HEK293 (cell line): ENCODE data around the gene CNTNAP5.

ENCODE experiments used
- CTCF ChIA-PET: fragments of 350-600 bp; formaldehyde crosslinking; extraction: SDS; loops from one replicate; lab custom pipeline; 2021; ENCODE audit warnings: antibody characterized with exemption; lab: Yijun Ruan, JAX
- POLR2A ChIA-PET: fragments of 300-600 bp; formaldehyde crosslinking; extraction: SDS; loops from one replicate; lab custom pipeline; 2020; ENCODE audit warnings: antibody characterized with exemption, inconsistent platforms; lab: Yijun Ruan, JAX
- H3K27ac ChIP-seq: fragments of 200-500 bp; sonication (Bioruptor generic); 2 replicates; pipeline ENCODE4 v1.5.1; 2014; ENCODE audit warnings: low read depth, low read length, control low read depth, inconsistent platforms; ENCODE audit errors: extremely low read depth
- H3K36me3 ChIP-seq, 2 experiments: fragments of 200-500 bp in 1 of 2; sonication (Bioruptor generic) in 1 of 2; 1 replicate in 1 of 2; 2 replicates in 1 of 2; pipeline ENCODE4 v1.5.1; 2014 to 2017; ENCODE audit warnings: inconsistent platforms in 2 of 2, low read length in 2 of 2; ENCODE audit not compliant: control insufficient read depth in 2 of 2, insufficient read depth in 1 of 2
- H3K4me1 ChIP-seq: fragments of 200-500 bp; sonication (Bioruptor generic); 2 replicates; pipeline ENCODE4 v1.5.1; 2014; ENCODE audit warnings: mild to moderate bottlenecking, low read length, inconsistent platforms; ENCODE audit not compliant: control insufficient read depth, insufficient read depth
- H3K4me3 ChIP-seq: 2 replicates; pipeline ENCODE4 v1.5.1; 2011; ENCODE audit warnings: low read depth, mild to moderate bottlenecking, control low read depth, low read length, moderate library complexity
- H3K9me3 ChIP-seq: fragments of 200-500 bp; sonication (Bioruptor generic); 2 replicates; pipeline ENCODE4 v1.5.1; 2014; ENCODE audit warnings: low read depth, low read length, inconsistent platforms; ENCODE audit not compliant: control insufficient read depth, insufficient read depth
- FEZF1 ChIP-seq: fragments of 450-650 bp; formaldehyde crosslinking; IDR thresholded peaks from 2 replicates; pipeline ENCODE4 v1.5.1; 2016; ENCODE audit warnings: missing biosample characterization, missing genetic modification characterization
- OSR2 ChIP-seq: fragments of 450-650 bp; formaldehyde crosslinking; IDR thresholded peaks from 2 replicates; pipeline ENCODE4 v1.5.1; 2016; ENCODE audit warnings: missing biosample characterization, missing genetic modification characterization
- REPIN1 ChIP-seq: fragments of 450-650 bp; formaldehyde crosslinking; IDR thresholded peaks from 2 replicates; pipeline ENCODE4 v1.5.1; 2017; ENCODE audit warnings: missing biosample characterization, missing genetic modification characterization, low read depth
- ZFP41 ChIP-seq: fragments of 450-650 bp; formaldehyde crosslinking; IDR thresholded peaks from 2 replicates; pipeline ENCODE4 v1.5.1; 2016; ENCODE audit warnings: missing biosample characterization, missing genetic modification characterization, borderline replicate concordance
- ZNF132 ChIP-seq: fragments of 450-650 bp; formaldehyde crosslinking; IDR thresholded peaks from 2 replicates; pipeline ENCODE4 v1.5.1; 2017; ENCODE audit warnings: missing biosample characterization, missing genetic modification characterization, borderline replicate concordance
- ZNF394 ChIP-seq: fragments of 450-650 bp; formaldehyde crosslinking; IDR thresholded peaks from 2 replicates; pipeline ENCODE4 v1.5.1; 2016; ENCODE audit warnings: missing biosample characterization, missing genetic modification characterization, mild to moderate bottlenecking, moderate library complexity, borderline replicate concordance
- ZNF433 ChIP-seq: fragments of 450-650 bp; formaldehyde crosslinking; IDR thresholded peaks from 2 replicates; pipeline ENCODE4 v1.5.1; 2016; ENCODE audit warnings: missing biosample characterization, missing genetic modification characterization, low read depth
- ZNF521 ChIP-seq: fragments of 450-650 bp; formaldehyde crosslinking; IDR thresholded peaks from 2 replicates; pipeline ENCODE4 v1.5.1; 2017; ENCODE audit warnings: missing biosample characterization, mild to moderate bottlenecking, missing genetic modification characterization
- ZNF544 ChIP-seq: fragments of 450-650 bp; formaldehyde crosslinking; IDR thresholded peaks from 2 replicates; pipeline ENCODE4 v1.5.0; 2017; ENCODE audit warnings: missing biosample characterization, missing genetic modification characterization
- ZNF626 ChIP-seq: fragments of 450-650 bp; sonication (Bioruptor Pico); formaldehyde crosslinking; IDR thresholded peaks from 2 replicates; pipeline ENCODE4 v1.5.1; 2018; ENCODE audit warnings: missing biosample characterization, missing genetic modification characterization, inconsistent platforms
- ZNF701 ChIP-seq: fragments of 450-650 bp; formaldehyde crosslinking; IDR thresholded peaks from 2 replicates; pipeline ENCODE4 v1.5.1; 2016; ENCODE audit warnings: missing biosample characterization, missing genetic modification characterization
- ZSCAN23 ChIP-seq: fragments of 450-650 bp; formaldehyde crosslinking; IDR thresholded peaks from 2 replicates; pipeline ENCODE4 v1.5.1; 2016; ENCODE audit warnings: missing biosample characterization, missing genetic modification characterization
- TF ChIP-seq, protein P1 (sequence below): fragments of 450-650 bp; formaldehyde crosslinking; IDR thresholded peaks from 2 replicates; pipeline ENCODE4 v1.5.1; 2017; ENCODE audit warnings: missing biosample characterization, missing genetic modification characterization
- TF ChIP-seq, protein P2 (sequence below): fragments of 450-650 bp; formaldehyde crosslinking; IDR thresholded peaks from 2 replicates; pipeline ENCODE4 v1.5.1; 2017; ENCODE audit warnings: missing biosample characterization, missing genetic modification characterization
- TF ChIP-seq, protein P3 (sequence below): fragments of 450-650 bp; formaldehyde crosslinking; IDR thresholded peaks from 2 replicates; pipeline ENCODE4 v1.5.1; 2016; ENCODE audit warnings: missing biosample characterization, missing genetic modification characterization
- TF ChIP-seq, protein P4 (sequence below): fragments of 450-650 bp; formaldehyde crosslinking; IDR thresholded peaks from 2 replicates; pipeline ENCODE4 v1.5.1; 2016; ENCODE audit warnings: missing biosample characterization, missing genetic modification characterization
- TF ChIP-seq, protein P5 (sequence below): fragments of 450-650 bp; formaldehyde crosslinking; IDR thresholded peaks from 2 replicates; pipeline ENCODE4 v1.5.1; 2016; ENCODE audit warnings: missing biosample characterization, missing genetic modification characterization

The CNTNAP5 gene

DNA sequence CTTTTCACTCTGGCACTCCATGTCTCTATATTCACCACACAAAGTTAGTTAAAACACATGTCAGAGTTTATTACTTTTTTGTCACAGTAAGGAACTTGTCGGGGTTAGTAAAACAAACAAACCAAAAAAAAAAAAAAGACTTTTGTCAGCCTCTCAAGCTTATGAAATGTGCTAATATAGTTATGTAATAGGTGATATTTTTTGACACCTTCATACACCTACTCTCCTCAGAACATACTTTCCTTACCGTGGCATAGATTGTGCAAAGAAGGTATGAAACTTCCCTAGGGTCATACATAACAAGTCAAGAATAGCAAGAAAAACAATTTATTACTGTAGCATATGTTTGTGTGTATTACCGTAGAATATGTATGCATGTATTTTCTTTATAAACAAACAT, 633.3 kb downstream of the CNTNAP5 start:
- TF ChIP-seq ZNF394 (tag by site-specific recombination) (no peak), ZNF544 (tag by site-specific recombination) (no peak)
- ChIA-PET POLR2A (no interaction called here), CTCF (no interaction called here)
- Histone ChIP-seq H3K4me1 (no peaks in the 10 kb centered on the region), H3K36me3 (no peaks in the 10 kb centered on the region), H3K4me3 (no peak overlapping the region), H3K27ac (no peak overlapping the region), H3K9me3 (no peaks in the 10 kb centered on the region)

DNA sequence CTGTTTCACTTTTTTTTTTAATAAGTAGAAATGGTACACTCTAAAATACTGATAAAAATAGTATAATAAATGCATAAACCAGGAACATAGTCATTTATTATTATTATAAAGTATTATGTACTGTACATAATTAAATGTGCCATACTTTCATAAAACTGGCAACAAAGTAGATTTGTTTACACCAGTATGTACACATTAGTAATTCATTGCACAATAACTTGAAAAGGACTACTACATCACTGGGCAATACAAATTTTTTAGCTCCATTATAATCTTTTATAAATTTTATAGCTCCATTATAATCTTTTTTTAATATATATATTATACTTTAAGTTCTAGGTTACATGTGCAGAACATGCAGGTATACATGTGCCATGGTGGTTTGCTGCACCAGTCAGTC, 636.5 kb downstream of the CNTNAP5 start:
- Histone ChIP-seq H3K9me3 (no peaks in the 10 kb centered on the region), H3K27ac (no peak overlapping the region), H3K4me3 (no peak overlapping the region), H3K36me3 (no peaks in the 10 kb centered on the region), H3K4me1 (no peaks in the 10 kb centered on the region)
- ChIA-PET POLR2A (no interaction called here), CTCF (interaction anchor here (0.7 kb wide), 1 partner anchor 1786 kb away, joined by 3 read pairs; no protein-coding TSS in a partner anchor)
- TF ChIP-seq OSR2 (tag by site-specific recombination) (no peak), ZNF521 (tag by site-specific recombination) (no peak), REPIN1 (tag by site-specific recombination) (no peak), ZSCAN23 (tag by site-specific recombination) (no peak), ZFP41 (tag by site-specific recombination) (no peak), ZNF701 (no peak), ZNF544 (tag by site-specific recombination) (no peak), FEZF1 (tag by site-specific recombination) (no peak), ZNF433 (tag by site-specific recombination) (no peak), ZNF132 (tag by site-specific recombination) (no peak), ZNF626 (tag by site-specific recombination) (no peak)
- TF ChIP-seq, protein P1, sequence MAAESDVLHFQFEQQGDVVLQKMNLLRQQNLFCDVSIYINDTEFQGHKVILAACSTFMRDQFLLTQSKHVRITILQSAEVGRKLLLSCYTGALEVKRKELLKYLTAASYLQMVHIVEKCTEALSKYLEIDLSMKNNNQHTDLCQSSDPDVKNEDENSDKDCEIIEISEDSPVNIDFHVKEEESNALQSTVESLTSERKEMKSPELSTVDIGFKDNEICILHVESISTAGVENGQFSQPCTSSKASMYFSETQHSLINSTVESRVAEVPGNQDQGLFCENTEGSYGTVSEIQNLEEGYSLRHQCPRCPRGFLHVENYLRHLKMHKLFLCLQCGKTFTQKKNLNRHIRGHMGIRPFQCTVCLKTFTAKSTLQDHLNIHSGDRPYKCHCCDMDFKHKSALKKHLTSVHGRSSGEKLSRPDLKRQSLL (tag by site-specific recombination), result no peak
- TF ChIP-seq, protein P2, sequence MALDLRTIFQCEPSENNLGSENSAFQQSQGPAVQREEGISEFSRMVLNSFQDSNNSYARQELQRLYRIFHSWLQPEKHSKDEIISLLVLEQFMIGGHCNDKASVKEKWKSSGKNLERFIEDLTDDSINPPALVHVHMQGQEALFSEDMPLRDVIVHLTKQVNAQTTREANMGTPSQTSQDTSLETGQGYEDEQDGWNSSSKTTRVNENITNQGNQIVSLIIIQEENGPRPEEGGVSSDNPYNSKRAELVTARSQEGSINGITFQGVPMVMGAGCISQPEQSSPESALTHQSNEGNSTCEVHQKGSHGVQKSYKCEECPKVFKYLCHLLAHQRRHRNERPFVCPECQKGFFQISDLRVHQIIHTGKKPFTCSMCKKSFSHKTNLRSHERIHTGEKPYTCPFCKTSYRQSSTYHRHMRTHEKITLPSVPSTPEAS (tag by site-specific recombination), result no peak
- TF ChIP-seq, protein P3, sequence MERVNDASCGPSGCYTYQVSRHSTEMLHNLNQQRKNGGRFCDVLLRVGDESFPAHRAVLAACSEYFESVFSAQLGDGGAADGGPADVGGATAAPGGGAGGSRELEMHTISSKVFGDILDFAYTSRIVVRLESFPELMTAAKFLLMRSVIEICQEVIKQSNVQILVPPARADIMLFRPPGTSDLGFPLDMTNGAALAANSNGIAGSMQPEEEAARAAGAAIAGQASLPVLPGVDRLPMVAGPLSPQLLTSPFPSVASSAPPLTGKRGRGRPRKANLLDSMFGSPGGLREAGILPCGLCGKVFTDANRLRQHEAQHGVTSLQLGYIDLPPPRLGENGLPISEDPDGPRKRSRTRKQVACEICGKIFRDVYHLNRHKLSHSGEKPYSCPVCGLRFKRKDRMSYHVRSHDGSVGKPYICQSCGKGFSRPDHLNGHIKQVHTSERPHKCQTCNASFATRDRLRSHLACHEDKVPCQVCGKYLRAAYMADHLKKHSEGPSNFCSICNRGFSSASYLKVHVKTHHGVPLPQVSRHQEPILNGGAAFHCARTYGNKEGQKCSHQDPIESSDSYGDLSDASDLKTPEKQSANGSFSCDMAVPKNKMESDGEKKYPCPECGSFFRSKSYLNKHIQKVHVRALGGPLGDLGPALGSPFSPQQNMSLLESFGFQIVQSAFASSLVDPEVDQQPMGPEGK (tag by site-specific recombination), result no peak
- TF ChIP-seq, protein P4, sequence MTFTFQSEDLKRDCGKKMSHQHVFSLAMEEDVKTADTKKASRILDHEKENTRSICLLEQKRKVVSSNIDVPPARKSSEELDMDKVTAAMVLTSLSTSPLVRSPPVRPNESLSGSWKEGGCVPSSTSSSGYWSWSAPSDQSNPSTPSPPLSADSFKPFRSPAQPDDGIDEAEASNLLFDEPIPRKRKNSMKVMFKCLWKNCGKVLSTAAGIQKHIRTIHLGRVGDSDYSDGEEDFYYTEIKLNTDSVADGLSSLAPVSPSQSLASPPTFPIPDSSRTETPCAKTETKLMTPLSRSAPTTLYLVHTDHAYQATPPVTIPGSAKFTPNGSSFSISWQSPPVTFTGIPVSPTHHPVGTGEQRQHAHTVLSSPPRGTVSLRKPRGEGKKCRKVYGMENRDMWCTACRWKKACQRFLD (tag by site-specific recombination), result no peak
- TF ChIP-seq, protein P5, sequence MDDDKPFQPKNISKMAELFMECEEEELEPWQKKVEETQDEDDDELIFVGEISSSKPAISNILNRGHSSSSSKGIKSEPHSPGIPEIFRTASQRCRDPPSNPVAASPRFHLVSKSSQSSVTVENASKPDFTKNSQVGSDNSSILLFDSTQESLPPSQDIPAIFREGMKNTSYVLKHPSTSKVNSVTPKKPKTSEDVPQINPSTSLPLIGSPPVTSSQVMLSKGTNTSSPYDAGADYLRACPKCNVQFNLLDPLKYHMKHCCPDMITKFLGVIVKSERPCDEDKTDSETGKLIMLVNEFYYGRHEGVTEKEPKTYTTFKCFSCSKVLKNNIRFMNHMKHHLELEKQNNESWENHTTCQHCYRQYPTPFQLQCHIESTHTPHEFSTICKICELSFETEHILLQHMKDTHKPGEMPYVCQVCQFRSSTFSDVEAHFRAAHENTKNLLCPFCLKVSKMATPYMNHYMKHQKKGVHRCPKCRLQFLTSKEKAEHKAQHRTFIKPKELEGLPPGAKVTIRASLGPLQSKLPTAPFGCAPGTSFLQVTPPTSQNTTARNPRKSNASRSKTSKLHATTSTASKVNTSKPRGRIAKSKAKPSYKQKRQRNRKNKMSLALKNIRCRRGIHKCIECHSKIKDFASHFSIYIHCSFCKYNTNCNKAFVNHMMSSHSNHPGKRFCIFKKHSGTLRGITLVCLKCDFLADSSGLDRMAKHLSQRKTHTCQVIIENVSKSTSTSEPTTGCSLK, result no peak
